SK-N-SH treated with all-trans-retinoic acid at 6 μM for 48 hours (cell line): ENCODE measurements around the gene HAO1.

ENCODE experiments used
- ATAC-seq: fragments of 200-7000 bp; cut with Tn5 transposase; 3 replicates; pipeline ENCODE4 v1.9.1; 2020; ENCODE audit warnings: mild to moderate bottlenecking, moderate library complexity
- ARNTL ChIP-seq: fragments of 450-650 bp; formaldehyde crosslinking; IDR thresholded peaks from 2 replicates; pipeline ENCODE4 v1.5.0; 2020; ENCODE audit warnings: low read depth, mild to moderate bottlenecking, moderate library complexity, borderline replicate concordance
- BACH2 ChIP-seq: fragments of 250-450 bp; sonication (Bioruptor Pico); IDR thresholded peaks from 2 replicates; pipeline ENCODE4 v1.9.0; 2021; ENCODE audit warnings: mild to moderate bottlenecking, borderline replicate concordance
- CSDC2 ChIP-seq: fragments of 250-450 bp; sonication (Bioruptor Pico); IDR thresholded peaks from 2 replicates; pipeline ENCODE4 v1.5.0; 2020; ENCODE audit warnings: mild to moderate bottlenecking, moderate library complexity
- CSRNP3 ChIP-seq: fragments of 250-450 bp; sonication (Bioruptor Pico); IDR thresholded peaks from 2 replicates; pipeline ENCODE4 v1.5.1; 2021; ENCODE audit warnings: mild to moderate bottlenecking, moderate library complexity
- ESRRG ChIP-seq: fragments of 250-450 bp; sonication (Bioruptor Pico); IDR thresholded peaks from 2 replicates; pipeline ENCODE4 v1.6.1; 2021; ENCODE audit warnings: mild to moderate bottlenecking
- GLIS3 ChIP-seq: fragments of 250-450 bp; sonication (Bioruptor Pico); IDR thresholded peaks from 2 replicates; pipeline ENCODE4 v1.5.0; 2020; ENCODE audit warnings: mild to moderate bottlenecking, moderate library complexity
- ISL1 ChIP-seq: fragments of 250-450 bp; sonication (Bioruptor Pico); IDR thresholded peaks from 2 replicates; pipeline ENCODE4 v2.1.2; 2022; ENCODE audit warnings: mild to moderate bottlenecking, moderate library complexity
- OSR1 ChIP-seq: fragments of 250-450 bp; sonication (Bioruptor Pico); IDR thresholded peaks from 2 replicates; pipeline ENCODE4 v1.8.0; 2022; ENCODE audit warnings: moderate library complexity, mild to moderate bottlenecking, inconsistent platforms
- PPARA ChIP-seq: fragments of 250-450 bp; sonication (Bioruptor Pico); IDR thresholded peaks from 2 replicates; pipeline ENCODE4 v1.5.0; 2020; ENCODE audit warnings: mild to moderate bottlenecking, borderline replicate concordance
- RARB ChIP-seq: fragments of 250-450 bp; sonication (Bioruptor Pico); IDR thresholded peaks from 2 replicates; pipeline ENCODE4 v1.8.0; 2021; ENCODE audit warnings: mild to moderate bottlenecking, moderate library complexity
- SNAI2 ChIP-seq: fragments of 250-450 bp; sonication (Bioruptor Pico); IDR thresholded peaks from 2 replicates; pipeline ENCODE4 v1.5.0; 2020; ENCODE audit warnings: mild to moderate bottlenecking, moderate library complexity
- TCF4 ChIP-seq: fragments of 250-450 bp; sonication (Bioruptor Pico); IDR thresholded peaks from 2 replicates; pipeline ENCODE4 v1.8.0; 2021; ENCODE audit warnings: mild to moderate bottlenecking, moderate library complexity, borderline replicate concordance
- TOX ChIP-seq: fragments of 250-450 bp; sonication (Bioruptor Pico); IDR thresholded peaks from 2 replicates; pipeline ENCODE4 v1.8.0; 2021; ENCODE audit warnings: mild to moderate bottlenecking, moderate library complexity, borderline replicate concordance
- ZC3H10 ChIP-seq: fragments of 250-450 bp; sonication (Bioruptor Pico); IDR thresholded peaks from 2 replicates; pipeline ENCODE4 v1.5.1; 2021; ENCODE audit warnings: mild to moderate bottlenecking, moderate library complexity
- ZFP3 ChIP-seq: fragments of 250-450 bp; sonication (Bioruptor Pico); IDR thresholded peaks from 2 replicates; pipeline ENCODE4 v1.5.0; 2020; ENCODE audit warnings: mild to moderate bottlenecking, moderate library complexity
- ZFP30 ChIP-seq: fragments of 450-650 bp; formaldehyde crosslinking; IDR thresholded peaks from 2 replicates; pipeline ENCODE4 v1.5.0; 2022; ENCODE audit warnings: mild to moderate bottlenecking, moderate library complexity
- ZNF70 ChIP-seq: fragments of 450-650 bp; formaldehyde crosslinking; IDR thresholded peaks from 2 replicates; pipeline ENCODE4 v1.5.0; 2020; ENCODE audit warnings: mild to moderate bottlenecking, moderate library complexity
- ZNF8 ChIP-seq: fragments of 450-650 bp; formaldehyde crosslinking; IDR thresholded peaks from 2 replicates; pipeline ENCODE4 v1.5.0; 2020; ENCODE audit warnings: mild to moderate bottlenecking, moderate library complexity
- TF ChIP-seq, protein P1 (sequence below): fragments of 250-450 bp; sonication (Bioruptor Pico); IDR thresholded peaks from 2 replicates; pipeline ENCODE4 v1.8.0; 2021; ENCODE audit warnings: low read depth, mild to moderate bottlenecking, moderate library complexity, borderline replicate concordance
- TF ChIP-seq, protein P2 (sequence below): fragments of 250-450 bp; sonication (Bioruptor Pico); IDR thresholded peaks from 2 replicates; pipeline ENCODE4 v1.5.0; 2020; ENCODE audit warnings: mild to moderate bottlenecking, moderate library complexity
- TF ChIP-seq, protein P3 (sequence below): fragments of 250-450 bp; sonication (Bioruptor Pico); IDR thresholded peaks from 2 replicates; pipeline ENCODE4 v1.5.1; 2020; ENCODE audit warnings: low read depth, mild to moderate bottlenecking, moderate library complexity

HAO1 gene

DNA sequence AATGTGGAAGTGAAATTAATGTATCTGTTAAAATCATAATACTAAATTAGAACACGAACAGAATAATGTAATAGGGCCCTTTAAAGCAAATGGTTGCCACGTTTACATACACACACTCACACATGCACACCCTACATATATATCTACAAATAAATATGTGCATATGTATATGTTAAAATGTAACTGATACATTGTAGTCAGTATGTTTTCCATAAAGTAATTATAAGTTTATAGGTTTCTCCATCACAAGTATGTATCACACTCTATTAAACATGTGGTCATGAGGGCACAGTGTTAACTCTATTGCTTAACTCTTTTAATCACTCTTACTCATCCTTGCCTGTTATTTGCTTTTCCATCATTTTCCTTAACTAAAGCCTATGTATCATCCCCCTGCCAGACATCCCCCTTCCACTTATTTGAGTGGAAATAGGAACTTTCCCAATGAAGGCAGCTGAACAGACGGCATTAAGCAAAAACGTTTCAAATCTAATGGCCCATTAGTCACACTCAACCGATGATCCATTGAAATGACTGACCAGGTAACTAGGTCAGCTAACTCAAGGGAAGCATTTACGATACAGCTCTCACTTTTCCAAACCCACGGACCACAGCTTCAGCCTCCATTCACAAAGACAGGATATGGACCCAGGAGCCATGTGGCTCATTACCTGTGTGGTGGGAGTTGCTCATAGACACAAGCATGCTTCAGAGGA lies 89.3 kb downstream of the HAO1 start (continued):
- TF ChIP-seq ZFP30 (CRISPR knock-in tag) (no peak), ARNTL (CRISPR knock-in tag) (no peak), ZC3H10 (CRISPR knock-in tag) (no peak), ESRRG (CRISPR knock-in tag) (no peak)

DNA sequence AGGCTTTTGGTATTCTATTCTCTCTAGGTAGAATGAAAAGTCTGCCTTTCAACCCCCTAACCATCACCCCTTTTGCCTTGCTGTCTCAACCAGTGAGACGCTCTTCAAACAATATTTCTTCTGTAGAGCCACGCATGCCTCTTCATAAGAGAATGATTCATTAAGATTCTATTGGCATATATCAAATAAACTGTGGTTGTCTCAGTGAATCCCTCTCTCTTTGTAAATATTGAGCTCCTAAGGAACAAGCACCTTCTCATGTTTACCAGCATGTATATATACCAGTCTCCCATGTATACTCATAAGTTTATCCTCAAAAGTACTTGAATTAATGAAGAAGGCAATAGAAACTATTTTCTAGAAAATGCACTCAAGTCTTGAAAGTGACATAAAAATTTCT lies 90.6 kb downstream of the HAO1 start:
- no peak for ATAC-seq
- TF ChIP-seq ZFP30 (CRISPR knock-in tag) (no peak), ISL1 (no peak), TOX (CRISPR knock-in tag) (no peak), ZNF70 (CRISPR knock-in tag) (no peak), OSR1 (CRISPR knock-in tag) (no peak), ARNTL (CRISPR knock-in tag) (no peak), GLIS3 (CRISPR knock-in tag) (no peak), SNAI2 (CRISPR knock-in tag) (no peak), RARB (CRISPR knock-in tag) (no peak), ZC3H10 (CRISPR knock-in tag) (no peak), ZFP3 (no peak), PPARA (no peak), BACH2 (CRISPR knock-in tag) (no peak), ESRRG (CRISPR knock-in tag) (no peak)
- TF ChIP-seq, protein P1, sequence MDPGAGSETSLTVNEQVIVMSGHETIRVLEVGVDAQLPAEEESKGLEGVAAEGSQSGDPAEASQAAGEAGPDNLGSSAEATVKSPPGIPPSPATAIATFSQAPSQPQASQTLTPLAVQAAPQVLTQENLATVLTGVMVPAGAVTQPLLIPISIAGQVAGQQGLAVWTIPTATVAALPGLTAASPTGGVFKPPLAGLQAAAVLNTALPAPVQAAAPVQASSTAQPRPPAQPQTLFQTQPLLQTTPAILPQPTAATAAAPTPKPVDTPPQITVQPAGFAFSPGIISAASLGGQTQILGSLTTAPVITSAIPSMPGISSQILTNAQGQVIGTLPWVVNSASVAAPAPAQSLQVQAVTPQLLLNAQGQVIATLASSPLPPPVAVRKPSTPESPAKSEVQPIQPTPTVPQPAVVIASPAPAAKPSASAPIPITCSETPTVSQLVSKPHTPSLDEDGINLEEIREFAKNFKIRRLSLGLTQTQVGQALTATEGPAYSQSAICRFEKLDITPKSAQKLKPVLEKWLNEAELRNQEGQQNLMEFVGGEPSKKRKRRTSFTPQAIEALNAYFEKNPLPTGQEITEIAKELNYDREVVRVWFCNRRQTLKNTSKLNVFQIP: no peak
- TF ChIP-seq, protein P2, sequence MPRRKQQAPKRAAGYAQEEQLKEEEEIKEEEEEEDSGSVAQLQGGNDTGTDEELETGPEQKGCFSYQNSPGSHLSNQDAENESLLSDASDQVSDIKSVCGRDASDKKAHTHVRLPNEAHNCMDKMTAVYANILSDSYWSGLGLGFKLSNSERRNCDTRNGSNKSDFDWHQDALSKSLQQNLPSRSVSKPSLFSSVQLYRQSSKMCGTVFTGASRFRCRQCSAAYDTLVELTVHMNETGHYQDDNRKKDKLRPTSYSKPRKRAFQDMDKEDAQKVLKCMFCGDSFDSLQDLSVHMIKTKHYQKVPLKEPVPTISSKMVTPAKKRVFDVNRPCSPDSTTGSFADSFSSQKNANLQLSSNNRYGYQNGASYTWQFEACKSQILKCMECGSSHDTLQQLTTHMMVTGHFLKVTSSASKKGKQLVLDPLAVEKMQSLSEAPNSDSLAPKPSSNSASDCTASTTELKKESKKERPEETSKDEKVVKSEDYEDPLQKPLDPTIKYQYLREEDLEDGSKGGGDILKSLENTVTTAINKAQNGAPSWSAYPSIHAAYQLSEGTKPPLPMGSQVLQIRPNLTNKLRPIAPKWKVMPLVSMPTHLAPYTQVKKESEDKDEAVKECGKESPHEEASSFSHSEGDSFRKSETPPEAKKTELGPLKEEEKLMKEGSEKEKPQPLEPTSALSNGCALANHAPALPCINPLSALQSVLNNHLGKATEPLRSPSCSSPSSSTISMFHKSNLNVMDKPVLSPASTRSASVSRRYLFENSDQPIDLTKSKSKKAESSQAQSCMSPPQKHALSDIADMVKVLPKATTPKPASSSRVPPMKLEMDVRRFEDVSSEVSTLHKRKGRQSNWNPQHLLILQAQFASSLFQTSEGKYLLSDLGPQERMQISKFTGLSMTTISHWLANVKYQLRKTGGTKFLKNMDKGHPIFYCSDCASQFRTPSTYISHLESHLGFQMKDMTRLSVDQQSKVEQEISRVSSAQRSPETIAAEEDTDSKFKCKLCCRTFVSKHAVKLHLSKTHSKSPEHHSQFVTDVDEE (CRISPR knock-in tag): no peak

- no peak for TF ChIP-seq ARNTL (CRISPR knock-in tag)
- TF ChIP-seq ZNF8 (CRISPR knock-in tag): no peak
- TF ChIP-seq ZFP3: no peak
- no peak for TF ChIP-seq CSDC2 (CRISPR knock-in tag)
- TF ChIP-seq TOX (CRISPR knock-in tag): no peak
- TF ChIP-seq GLIS3 (CRISPR knock-in tag): no peak
- TF ChIP-seq ZFP30 (CRISPR knock-in tag): no peak
- TF ChIP-seq, protein P2 (CRISPR knock-in tag): no peak
- TF ChIP-seq, protein P3, sequence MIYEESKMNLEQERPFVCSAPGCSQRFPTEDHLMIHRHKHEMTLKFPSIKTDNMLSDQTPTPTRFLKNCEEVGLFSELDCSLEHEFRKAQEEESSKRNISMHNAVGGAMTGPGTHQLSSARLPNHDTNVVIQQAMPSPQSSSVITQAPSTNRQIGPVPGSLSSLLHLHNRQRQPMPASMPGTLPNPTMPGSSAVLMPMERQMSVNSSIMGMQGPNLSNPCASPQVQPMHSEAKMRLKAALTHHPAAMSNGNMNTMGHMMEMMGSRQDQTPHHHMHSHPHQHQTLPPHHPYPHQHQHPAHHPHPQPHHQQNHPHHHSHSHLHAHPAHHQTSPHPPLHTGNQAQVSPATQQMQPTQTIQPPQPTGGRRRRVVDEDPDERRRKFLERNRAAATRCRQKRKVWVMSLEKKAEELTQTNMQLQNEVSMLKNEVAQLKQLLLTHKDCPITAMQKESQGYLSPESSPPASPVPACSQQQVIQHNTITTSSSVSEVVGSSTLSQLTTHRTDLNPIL (CRISPR knock-in tag): no peak
- TF ChIP-seq ISL1: no peak
- TF ChIP-seq, protein P1: no peak
- TF ChIP-seq SNAI2 (CRISPR knock-in tag): no peak
- TF ChIP-seq PPARA: no peak
- TF ChIP-seq CSRNP3 (CRISPR knock-in tag): no peak
- no peak for TF ChIP-seq ESRRG (CRISPR knock-in tag)
- no peak for TF ChIP-seq BACH2 (CRISPR knock-in tag)
- no peak for TF ChIP-seq TCF4 (CRISPR knock-in tag)
- no peak for ATAC-seq
These were observed 91.9 kb downstream of the HAO1 start for GRCh38 chr20:7848351-7848750.
